Measurements from ENCODE around the gene KRT33A.
A peak's percentile ranks its signal among the peaks of the same experiment; 100 is the strongest.

Gene KRT33A

GRCh38 chr17:41345992-41346391 lies 4.6 kb downstream of the KRT33A start:
- no peak for TF ChIP-seq CTCF (IDR thresholded peaks at IDR 0.05; ENCODE audit: insufficient read depth, low read depth, low read length, missing control alignments)
- no peak overlapping the region for H3K4me3 ChIP-seq (ENCODE audit: low read depth, low read length)
- DNase-seq (ENCODE audit: low read depth): no peak

GRCh38 chr17:41343029-41343428 lies 7.6 kb downstream of the KRT33A start:
- TF ChIP-seq CTCF (IDR thresholded peaks at IDR 0.05; ENCODE audit: insufficient read depth, low read depth, low read length, missing control alignments): no peak
- DNase-seq (ENCODE audit: low read depth): no peak
- H3K4me3 ChIP-seq (ENCODE audit: low read depth, low read length): no peak overlapping the region

- H3K4me3 ChIP-seq (ENCODE audit: low read depth, low read length): no peak overlapping the region
- peak; percentile 29 for DNase-seq (ENCODE audit: low read depth)
- TF ChIP-seq CTCF (IDR thresholded peaks at IDR 0.05; ENCODE audit: insufficient read depth, low read depth, low read length, missing control alignments): no peak
Measured at GRCh38 chr17:41340934-41341861, 9.4 kb downstream of the KRT33A start.

GRCh38 chr17:41340494-41340893 lies 10.1 kb downstream of the KRT33A start:
- no peak for DNase-seq (ENCODE audit: low read depth)
- TF ChIP-seq CTCF (IDR thresholded peaks at IDR 0.05; ENCODE audit: insufficient read depth, low read depth, low read length, missing control alignments): no peak
- H3K4me3 ChIP-seq (ENCODE audit: low read depth, low read length): no peak overlapping the region

GRCh38 chr17:41339571-41340172 lies 11.0 kb downstream of the KRT33A start:
- no peak for DNase-seq (ENCODE audit: low read depth)
- no peak overlapping the region for H3K4me3 ChIP-seq (ENCODE audit: low read depth, low read length)
- no peak for TF ChIP-seq CTCF (IDR thresholded peaks at IDR 0.05; ENCODE audit: insufficient read depth, low read depth, low read length, missing control alignments)

- H3K4me3 ChIP-seq (ENCODE audit: low read depth, low read length): no peak overlapping the region
- peak; percentile 57 for DNase-seq (ENCODE audit: low read depth)
- TF ChIP-seq CTCF (IDR thresholded peaks at IDR 0.05; ENCODE audit: insufficient read depth, low read depth, low read length, missing control alignments): no peak
Measured at GRCh38 chr17:41338961-41339485, 11.6 kb downstream of the KRT33A start.
